ENCODE measurements around the gene ATP1A1.

DNA sequence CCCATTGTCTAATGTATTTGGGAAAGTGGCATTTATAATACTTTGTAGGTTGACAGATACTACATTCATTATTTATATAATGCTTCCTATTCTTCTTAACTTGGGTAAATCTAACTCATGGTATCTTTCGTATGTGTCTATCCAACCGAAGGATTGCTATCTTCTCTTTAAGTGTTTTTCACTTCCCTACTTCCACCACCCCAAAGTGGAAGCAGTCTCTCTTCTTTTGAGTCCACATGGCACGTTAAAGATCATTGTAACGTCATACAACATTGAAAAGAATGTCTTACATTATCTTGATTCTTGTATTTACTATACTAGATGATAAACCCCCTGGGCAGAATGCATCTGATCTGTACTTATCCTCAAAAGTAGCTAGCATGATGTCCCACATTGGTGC, 21.2 kb downstream of the ATP1A1 start:
- TF ChIP-seq EZH2 (IDR thresholded peaks at IDR 0.05; ENCODE audit: insufficient read depth, poor library complexity, severe bottlenecking), result no peak
- no peak for TF ChIP-seq EZH2phosphoT487 (IDR thresholded peaks at IDR 0.05; ENCODE audit: insufficient read depth, low read depth)

All from GM23248 (cell line).